Endothelial cell (in vitro differentiated cells): ENCODE measurements around the gene ARMCX1. TPM values are rescaled to one million over a fixed set of nuclear protein-coding genes. Genes with fewer than 3 reads are reported as not detected.

ENCODE experiments used
- DNase-seq: peaks from one replicate; pipeline ENCODE4 v3.0.0; 2021; ENCODE audit warnings: low spot score
- H3K27ac Mint-ChIP-seq: one replicate; pipeline ENCODE4 v1.8.0; 2021; ENCODE audit warnings: mixed read lengths, inconsistent platforms; ENCODE audit not compliant: unreplicated experiment
- H3K27me3 Mint-ChIP-seq: one replicate; pipeline ENCODE4 v1.8.0; 2021; ENCODE audit warnings: mild to moderate bottlenecking, moderate library complexity, mixed read lengths, inconsistent platforms; ENCODE audit not compliant: unreplicated experiment
- H3K36me3 Mint-ChIP-seq: one replicate; pipeline ENCODE4 v1.8.0; 2021; ENCODE audit warnings: mild to moderate bottlenecking, low read depth, mixed read lengths, inconsistent platforms; ENCODE audit not compliant: unreplicated experiment
- H3K4me1 Mint-ChIP-seq: one replicate; pipeline ENCODE4 v1.8.0; 2021; ENCODE audit warnings: mild to moderate bottlenecking, mixed read lengths, inconsistent platforms; ENCODE audit not compliant: unreplicated experiment
- H3K4me3 Mint-ChIP-seq: one replicate; pipeline ENCODE4 v1.8.0; 2021; ENCODE audit warnings: mild to moderate bottlenecking, mixed read lengths, inconsistent platforms; ENCODE audit not compliant: unreplicated experiment
- H3K9me3 Mint-ChIP-seq: one replicate; pipeline ENCODE4 v1.8.0; 2021; ENCODE audit warnings: mixed read lengths, inconsistent platforms; ENCODE audit not compliant: unreplicated experiment
- total RNA-seq: library from RNA; stranded (reverse); fragmentation: NEBNext Ultra II Directional; extraction: Animal tissue kit (Norgen Biotek cat#: 25700); gene quantifications from one replicate; pipeline ENCODE4 v1.2.1, GENCODE V29; 2021; ENCODE audit not compliant: unreplicated experiment
- TF ChIP-seq, protein P1 (sequence below): fragments of 200-600 bp; sonication (generic); IDR thresholded peaks from one replicate; pipeline ENCODE4 v1.5.0; 2021; ENCODE audit warnings: antibody characterized with exemption; ENCODE audit not compliant: unreplicated experiment

ARMCX1 gene
- total RNA-seq, 1 donor from 2014 or later = 35.2 TPM

DNA sequence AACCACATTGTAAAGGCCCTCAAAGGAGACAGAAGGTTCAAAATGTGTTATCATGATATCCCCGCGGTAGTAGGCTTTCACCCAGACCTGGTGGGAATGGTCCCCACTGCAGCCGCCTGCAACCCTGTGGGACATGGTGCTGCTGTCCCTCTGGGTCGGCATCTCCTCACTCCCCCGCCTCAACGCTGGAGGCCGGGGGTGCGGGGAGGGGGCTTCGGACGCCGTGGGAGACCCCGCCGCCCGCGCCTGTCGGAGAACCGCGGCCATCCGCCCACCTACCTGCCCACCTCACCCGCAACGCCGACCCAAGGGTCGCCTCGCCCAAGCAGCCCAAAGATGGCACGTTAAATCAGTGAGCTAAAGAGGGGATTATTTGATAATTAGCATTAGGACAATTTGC, 11.2 kb upstream of the ARMCX1 start:
- H3K9me3 Mint-ChIP-seq = no peaks in the 10 kb centered on the region
- H3K27me3 Mint-ChIP-seq = peaks cover 2% of the 10 kb centered on the region
- no peaks in the 10 kb centered on the region for H3K36me3 Mint-ChIP-seq
- no peak for DNase-seq
- H3K4me1 Mint-ChIP-seq = no peaks in the 10 kb centered on the region
- TF ChIP-seq, protein P1, sequence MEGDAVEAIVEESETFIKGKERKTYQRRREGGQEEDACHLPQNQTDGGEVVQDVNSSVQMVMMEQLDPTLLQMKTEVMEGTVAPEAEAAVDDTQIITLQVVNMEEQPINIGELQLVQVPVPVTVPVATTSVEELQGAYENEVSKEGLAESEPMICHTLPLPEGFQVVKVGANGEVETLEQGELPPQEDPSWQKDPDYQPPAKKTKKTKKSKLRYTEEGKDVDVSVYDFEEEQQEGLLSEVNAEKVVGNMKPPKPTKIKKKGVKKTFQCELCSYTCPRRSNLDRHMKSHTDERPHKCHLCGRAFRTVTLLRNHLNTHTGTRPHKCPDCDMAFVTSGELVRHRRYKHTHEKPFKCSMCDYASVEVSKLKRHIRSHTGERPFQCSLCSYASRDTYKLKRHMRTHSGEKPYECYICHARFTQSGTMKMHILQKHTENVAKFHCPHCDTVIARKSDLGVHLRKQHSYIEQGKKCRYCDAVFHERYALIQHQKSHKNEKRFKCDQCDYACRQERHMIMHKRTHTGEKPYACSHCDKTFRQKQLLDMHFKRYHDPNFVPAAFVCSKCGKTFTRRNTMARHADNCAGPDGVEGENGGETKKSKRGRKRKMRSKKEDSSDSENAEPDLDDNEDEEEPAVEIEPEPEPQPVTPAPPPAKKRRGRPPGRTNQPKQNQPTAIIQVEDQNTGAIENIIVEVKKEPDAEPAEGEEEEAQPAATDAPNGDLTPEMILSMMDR = no peak
- no peak overlapping the region for H3K4me3 Mint-ChIP-seq
- H3K27ac Mint-ChIP-seq = no peak overlapping the region

DNA sequence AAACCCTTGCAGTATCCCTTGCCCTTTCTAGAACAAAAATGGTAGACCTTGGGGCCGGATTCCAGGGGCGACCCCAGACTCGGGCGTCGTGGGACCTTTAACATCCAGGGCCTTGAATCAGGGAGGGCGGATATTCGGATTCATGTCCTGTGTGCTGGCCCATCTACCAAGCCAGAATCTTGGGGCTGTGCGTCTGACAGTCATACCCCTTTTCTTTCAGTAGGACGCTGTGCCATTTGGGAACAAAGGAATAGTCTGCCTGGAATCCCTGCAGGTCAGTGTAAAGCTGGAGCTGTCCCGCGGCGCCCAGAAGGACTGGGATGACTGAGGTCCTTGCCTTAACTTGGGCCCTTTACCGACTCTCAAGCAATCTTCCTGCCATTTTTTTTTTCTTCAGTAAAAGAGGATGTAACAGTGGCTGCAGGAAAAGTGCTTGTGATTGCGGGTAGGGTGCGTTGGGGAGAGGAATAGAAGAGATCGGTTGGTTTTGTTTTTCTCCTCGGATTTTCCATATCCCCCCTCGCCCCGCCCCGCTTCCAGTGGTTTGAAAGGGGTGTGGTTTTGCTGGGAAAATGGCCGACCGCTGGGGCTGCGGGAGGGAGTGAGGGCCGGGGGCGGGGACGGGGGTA, 518 bp downstream of the ARMCX1 start:
- H3K27me3 Mint-ChIP-seq = peaks cover 11% of the 10 kb centered on the region
- TF ChIP-seq, protein P1 = no peak
- H3K36me3 Mint-ChIP-seq = peaks cover 4% of the 10 kb centered on the region
- H3K27ac Mint-ChIP-seq = peak overlapping the region; percentile 93
- H3K4me1 Mint-ChIP-seq = peaks cover 9% of the 10 kb centered on the region
- DNase-seq = peak; percentile 46
- H3K4me3 Mint-ChIP-seq = peak overlapping the region; percentile 91
- H3K9me3 Mint-ChIP-seq = no peaks in the 10 kb centered on the region

DNA sequence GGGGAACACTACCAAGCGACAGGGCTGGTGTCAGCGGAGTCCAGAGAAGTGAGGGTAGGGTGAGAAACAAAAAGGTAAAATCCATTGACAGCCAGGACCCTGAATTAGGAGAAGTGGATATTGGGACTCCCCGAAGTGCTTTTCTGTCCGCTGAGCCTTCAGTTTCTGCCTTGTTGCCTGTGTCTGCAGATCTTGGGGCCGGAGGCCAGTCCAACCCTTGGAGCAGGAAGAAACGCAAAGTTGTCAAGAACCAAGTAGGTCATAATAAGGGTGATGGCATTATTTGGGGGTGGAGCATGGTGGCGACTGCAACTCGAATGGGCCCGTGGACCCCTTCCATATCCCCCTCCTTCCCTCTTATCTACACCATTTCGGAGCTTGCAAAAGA, 1.0 kb downstream of the ARMCX1 start:
- Mint-ChIP-seq H3K27me3 (peaks cover 11% of the 10 kb centered on the region), H3K4me3 (peak overlapping the region; percentile 91), H3K4me1 (peaks cover 9% of the 10 kb centered on the region), H3K27ac (no peak overlapping the region), H3K9me3 (no peaks in the 10 kb centered on the region), H3K36me3 (peaks cover 4% of the 10 kb centered on the region)
- TF ChIP-seq, protein P1 = no peak
- DNase-seq = no peak

DNA sequence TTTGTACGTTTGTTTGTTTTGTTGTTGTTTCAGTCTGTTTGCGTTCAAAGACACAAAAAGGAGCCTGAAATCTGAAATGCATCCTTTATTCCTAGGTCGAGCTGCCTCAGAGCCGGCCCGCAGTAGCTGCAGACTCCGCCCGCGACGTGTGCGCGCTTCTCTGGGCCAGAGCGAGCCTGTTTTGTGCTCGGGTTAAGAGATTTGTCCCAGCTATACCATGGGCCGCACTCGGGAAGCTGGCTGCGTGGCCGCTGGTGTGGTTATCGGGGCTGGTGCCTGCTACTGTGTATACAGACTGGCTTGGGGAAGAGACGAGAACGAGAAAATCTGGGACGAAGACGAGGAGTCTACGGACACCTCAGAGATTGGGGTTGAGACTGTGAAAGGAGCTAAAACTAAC, 2.4 kb downstream of the ARMCX1 start:
- H3K4me1 Mint-ChIP-seq = peaks cover 9% of the 10 kb centered on the region

DNA sequence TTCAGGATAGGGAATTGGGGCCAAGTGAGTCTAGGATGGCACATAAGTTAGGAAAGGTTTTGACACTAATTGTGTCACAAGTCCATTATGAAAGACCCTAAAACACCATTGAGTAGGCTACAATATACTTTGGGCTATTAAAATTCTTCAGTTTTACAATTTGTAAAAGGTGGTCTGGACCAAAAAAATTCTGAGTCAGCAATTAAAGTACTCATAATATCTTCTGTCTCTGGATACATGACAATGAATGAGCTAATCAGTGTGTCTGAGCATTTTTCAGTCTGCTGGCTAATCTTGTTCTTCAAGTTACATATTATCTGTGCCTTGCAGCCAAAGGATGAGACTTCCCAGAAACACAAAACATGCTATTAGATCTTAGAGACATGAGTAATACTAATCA, 14.3 kb downstream of the ARMCX1 start:
- Mint-ChIP-seq H3K4me3 (no peak overlapping the region), H3K9me3 (no peaks in the 10 kb centered on the region), H3K27me3 (no peaks in the 10 kb centered on the region), H3K27ac (no peak overlapping the region), H3K4me1 (no peaks in the 10 kb centered on the region), H3K36me3 (no peaks in the 10 kb centered on the region)
- DNase-seq = no peak
- TF ChIP-seq, protein P1 = no peak

More for the DNA sequence above, 2.4 kb downstream of the ARMCX1 start:
- Mint-ChIP-seq H3K4me3 (peak overlapping the region; percentile 59), H3K27me3 (peaks cover 11% of the 10 kb centered on the region), H3K27ac (no peak overlapping the region), H3K9me3 (no peaks in the 10 kb centered on the region), H3K36me3 (peaks cover 4% of the 10 kb centered on the region)
- DNase-seq = no peak
- TF ChIP-seq, protein P1 = no peak
